Upper lobe of left lung (tissue), 6 donors: ENCODE data around the gene COX4I2. TPM values are rescaled to one million over a fixed set of nuclear protein-coding genes. Genes with fewer than 3 reads are reported as not detected.
"Not testable (repeated sequence)": the region's sequence is repeated elsewhere in the genome, so short reads cannot be mapped to it uniquely, and the experiment has no call there.

ENCODE experiments used
- ATAC-seq, 2 donors: fragments of 200-7000 bp; cut with Tn5 transposase; one replicate each; pipeline ENCODE4 v1.9.1; 2022; ENCODE audit warnings: mild to moderate bottlenecking in 2 of 2, moderate library complexity in 2 of 2; ENCODE audit not compliant: low FRiP score in 2 of 2
- DNase-seq, 2 donors: peaks; one replicate each; pipeline ENCODE4 v3.0.0-alpha.2; 2019 to 2020
- H3K27ac ChIP-seq, 4 donors: fragments of 200-600 bp; sonication (generic); one replicate each; pipeline ENCODE4 v1.5.1; 2016 to 2019
- H3K27me3 ChIP-seq, 4 donors: fragments of 200-600 bp; sonication (generic); one replicate each; pipeline ENCODE4 v1.5.1; 2017 to 2019
- H3K36me3 ChIP-seq, 4 donors: fragments of 200-600 bp; sonication (generic); one replicate each; pipeline ENCODE4 v1.5.1; 2016 to 2019
- H3K4me1 ChIP-seq, 4 donors: fragments of 200-600 bp; sonication (generic); one replicate each; pipeline ENCODE4 v1.5.1; 2018 to 2019
- H3K4me3 ChIP-seq, 4 donors: fragments of 200-600 bp; sonication (generic); one replicate each; pipeline ENCODE4 v1.5.1; 2017 to 2019; ENCODE audit warnings: mild to moderate bottlenecking in 2 of 4, moderate library complexity in 1 of 4
- H3K9me3 ChIP-seq, 4 donors: fragments of 200-600 bp; sonication (generic); one replicate each; pipeline ENCODE4 v1.5.1; 2018 to 2019
- EP300 ChIP-seq, 4 donors: sonication (generic); formaldehyde crosslinking; IDR thresholded peaks; one replicate each; pipeline ENCODE4 v1.5.1; 2017; ENCODE audit warnings: antibody characterized with exemption in 4 of 4, control low read depth in 2 of 4
- POLR2A ChIP-seq, 4 donors: fragments of 450-650 bp; IDR thresholded peaks; one replicate each; pipeline ENCODE4 v1.5.1; 2016 to 2017; ENCODE audit warnings: antibody characterized with exemption in 4 of 4, mild to moderate bottlenecking in 2 of 4
- POLR2AphosphoS5 ChIP-seq, 2 donors: sonication (generic); formaldehyde crosslinking; IDR thresholded peaks; one replicate each; pipeline ENCODE4 v1.5.1; 2017; ENCODE audit warnings: antibody characterized with exemption in 2 of 2
- WGBS, 2 donors: methylation state at CpG; one replicate each; pipeline ENCODE4 v1.1.5; 2017 to 2018; 5-methylcytosine and 5-hydroxymethylcytosine counted together
- total RNA-seq, 6 donors: library from RNA; depleted of rRNA in 4 of 6; stranded (reverse); fragments of >200 nt in 4 of 6; gene quantifications; one replicate each; pipeline versions ENCODE4 v1.1.0 to v1.2.1, GENCODE V29; 2016 to 2021
- TF ChIP-seq, protein P1 (sequence below), 6 experiments: fragments of 450-650 bp in 4 of 6; fragments of 200-600 bp in 2 of 6; sonication (generic) in 2 of 6; IDR thresholded peaks; one replicate each; pipeline ENCODE4 v1.5.1; 2016 to 2019; ENCODE audit warnings: antibody characterized with exemption in 6 of 6
- donor health status: DM: no; HTN: no; CAD: no; lungs with moderate emphysema.
- donor health status: DM: no; HTN: yes; CAD: no; lungs with severe emphysema.

The COX4I2 gene
- total RNA-seq, 6 donors from 2014 or later, result 1.9 to 24.3 (median 13.5) TPM

DNA sequence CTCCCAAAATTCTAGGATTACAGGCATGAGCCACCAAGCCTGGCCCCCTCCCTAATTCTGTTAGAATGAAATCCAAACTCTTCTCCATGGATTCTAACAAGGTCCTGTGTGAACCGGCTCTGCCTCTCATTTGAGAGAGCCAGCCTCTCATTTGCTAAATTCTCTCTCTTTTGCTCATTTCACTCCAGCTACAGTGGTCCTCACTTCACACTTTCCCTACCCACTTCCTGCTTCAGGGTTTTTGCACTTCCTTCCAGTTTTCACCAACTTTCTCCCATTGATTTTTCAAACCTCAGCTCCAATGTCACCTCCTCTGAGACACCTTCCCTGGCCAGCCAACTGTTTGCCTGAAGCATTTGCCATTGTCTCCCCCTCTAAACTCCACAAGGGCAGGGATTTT is 5.1 kb downstream of the COX4I2 start:
- no peak overlapping the region for H3K4me3 ChIP-seq
- TF ChIP-seq POLR2A (IDR thresholded peaks at IDR 0.05) (no peak), EP300 (IDR thresholded peaks at IDR 0.05) (no peak), POLR2AphosphoS5 (IDR thresholded peaks at IDR 0.05) (no peak)
- TF ChIP-seq, protein P1, sequence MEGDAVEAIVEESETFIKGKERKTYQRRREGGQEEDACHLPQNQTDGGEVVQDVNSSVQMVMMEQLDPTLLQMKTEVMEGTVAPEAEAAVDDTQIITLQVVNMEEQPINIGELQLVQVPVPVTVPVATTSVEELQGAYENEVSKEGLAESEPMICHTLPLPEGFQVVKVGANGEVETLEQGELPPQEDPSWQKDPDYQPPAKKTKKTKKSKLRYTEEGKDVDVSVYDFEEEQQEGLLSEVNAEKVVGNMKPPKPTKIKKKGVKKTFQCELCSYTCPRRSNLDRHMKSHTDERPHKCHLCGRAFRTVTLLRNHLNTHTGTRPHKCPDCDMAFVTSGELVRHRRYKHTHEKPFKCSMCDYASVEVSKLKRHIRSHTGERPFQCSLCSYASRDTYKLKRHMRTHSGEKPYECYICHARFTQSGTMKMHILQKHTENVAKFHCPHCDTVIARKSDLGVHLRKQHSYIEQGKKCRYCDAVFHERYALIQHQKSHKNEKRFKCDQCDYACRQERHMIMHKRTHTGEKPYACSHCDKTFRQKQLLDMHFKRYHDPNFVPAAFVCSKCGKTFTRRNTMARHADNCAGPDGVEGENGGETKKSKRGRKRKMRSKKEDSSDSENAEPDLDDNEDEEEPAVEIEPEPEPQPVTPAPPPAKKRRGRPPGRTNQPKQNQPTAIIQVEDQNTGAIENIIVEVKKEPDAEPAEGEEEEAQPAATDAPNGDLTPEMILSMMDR (IDR thresholded peaks at IDR 0.05), result no peak
- no peak for ATAC-seq
- H3K27ac ChIP-seq, result no peak overlapping the region
- H3K9me3 ChIP-seq, result no peaks in the 10 kb centered on the region
- 65 to 78% methylated on average over 1 of the region's 1 CpG for WGBS, 2 donors
- H3K27me3 ChIP-seq, result peaks cover 0 to under 1% (median 0%) of the 10 kb centered on the region in 4 donors
- DNase-seq, result no peak
- H3K36me3 ChIP-seq, result no peaks in the 10 kb centered on the region
- H3K4me1 ChIP-seq, result no peaks in the 10 kb centered on the region

DNA sequence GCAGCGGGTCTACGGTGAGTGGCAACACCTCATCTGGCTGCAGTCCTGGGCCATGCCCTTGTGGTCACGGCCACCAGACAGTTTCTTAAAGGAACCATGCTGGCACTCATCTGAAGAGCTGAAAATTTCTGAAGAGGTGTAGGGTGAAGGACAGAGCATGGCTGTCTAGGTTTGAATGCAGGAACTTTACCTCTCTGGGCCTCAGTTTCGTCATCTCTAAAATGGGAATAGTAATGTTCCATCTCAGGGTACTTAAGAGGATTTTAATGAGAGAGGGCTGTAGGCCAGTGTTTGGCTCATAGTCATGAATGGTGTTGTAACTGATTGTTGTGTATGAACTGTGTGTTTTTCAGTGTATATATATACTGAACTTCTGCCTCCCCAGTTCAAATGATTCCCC is 5.8 kb downstream of the COX4I2 start:
- H3K27ac ChIP-seq, result no peak overlapping the region
- DNase-seq (no peak), ATAC-seq (no peak)
- H3K36me3 ChIP-seq, result no peaks in the 10 kb centered on the region
- TF ChIP-seq, protein P1 (IDR thresholded peaks at IDR 0.05), result no peak
- no peak for TF ChIP-seq EP300 (IDR thresholded peaks at IDR 0.05)
- no peak for TF ChIP-seq POLR2AphosphoS5 (IDR thresholded peaks at IDR 0.05)
- no peak for TF ChIP-seq POLR2A (IDR thresholded peaks at IDR 0.05)
- no peaks in the 10 kb centered on the region for H3K4me1 ChIP-seq
- H3K9me3 ChIP-seq, result no peaks in the 10 kb centered on the region
- H3K27me3 ChIP-seq, result no peaks in the 10 kb centered on the region
- WGBS, 2 donors, result 85 to 87% methylated on average over 4 of the region's 4 CpGs
- no peak overlapping the region for H3K4me3 ChIP-seq

DNA sequence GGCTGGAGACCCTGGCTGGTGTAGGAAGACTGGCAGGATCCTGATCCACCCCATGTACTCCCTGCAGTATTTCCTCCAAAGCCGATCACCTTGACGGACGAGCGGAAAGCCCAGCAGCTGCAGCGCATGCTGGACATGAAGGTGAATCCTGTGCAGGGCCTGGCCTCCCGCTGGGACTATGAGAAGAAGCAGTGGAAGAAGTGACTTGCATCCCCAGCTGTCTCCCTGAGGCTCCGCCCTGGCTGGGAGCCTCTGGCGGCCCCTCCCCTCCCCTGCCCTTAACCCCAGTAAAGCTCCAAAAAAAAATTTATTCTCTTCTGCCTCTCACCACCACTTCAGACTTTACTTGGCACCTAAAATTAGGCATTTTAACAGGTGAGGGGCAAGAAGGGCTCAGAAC is 7.0 kb downstream of the COX4I2 start:
- Histone ChIP-seq H3K9me3 (no peaks in the 10 kb centered on the region), H3K27ac (no peak overlapping the region), H3K4me3 (no peak overlapping the region), H3K27me3 (no peaks in the 10 kb centered on the region), H3K36me3 (no peaks in the 10 kb centered on the region), H3K4me1 (no peaks in the 10 kb centered on the region)
- no peak for TF ChIP-seq POLR2A (IDR thresholded peaks at IDR 0.05)
- no peak for TF ChIP-seq POLR2AphosphoS5 (IDR thresholded peaks at IDR 0.05)
- no peak for TF ChIP-seq EP300 (IDR thresholded peaks at IDR 0.05)
- TF ChIP-seq, protein P1 (IDR thresholded peaks at IDR 0.05), result no peak
- no peak for DNase-seq
- ATAC-seq, result no peak
- WGBS, 2 donors, result 80 to 89% methylated on average over 8 of the region's 8 CpGs

GRCh38 chr20:31648104-31648503 is 10.4 kb downstream of the COX4I2 start:
- ATAC-seq, H3K27ac ChIP-seq: not testable (repeated sequence)

DNA sequence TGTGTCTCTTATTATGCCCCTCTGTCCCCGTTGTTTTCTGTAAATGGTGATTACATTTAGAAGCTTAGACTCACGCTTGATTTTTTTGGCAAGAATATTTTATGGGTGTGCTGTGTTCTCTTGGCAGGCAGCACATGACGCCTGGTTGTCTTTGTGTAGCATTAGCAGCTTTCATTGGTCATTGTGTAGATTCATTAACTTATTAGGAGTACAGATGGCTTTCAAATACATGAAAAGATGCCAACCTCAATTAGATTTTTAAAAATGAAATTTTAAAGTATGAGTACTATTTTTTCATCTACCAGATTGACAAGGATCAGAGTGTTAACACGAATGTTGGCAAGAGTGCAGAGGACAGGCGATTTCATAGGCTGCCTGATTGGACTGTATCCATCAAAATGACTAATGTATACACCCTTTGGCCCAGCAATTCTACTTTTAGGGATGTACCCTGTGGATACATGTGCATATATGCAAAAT is 15.2 kb downstream of the COX4I2 start:
- no peak overlapping the region for H3K4me3 ChIP-seq
- no peaks in the 10 kb centered on the region for H3K4me1 ChIP-seq
- 57 to 64% methylated on average over 5 of the region's 5 CpGs for WGBS, 2 donors
- H3K9me3 ChIP-seq, result no peaks in the 10 kb centered on the region
- DNase-seq (no peak), ATAC-seq (no peak)
- no peaks in the 10 kb centered on the region for H3K36me3 ChIP-seq
- no peaks in the 10 kb centered on the region for H3K27me3 ChIP-seq
- TF ChIP-seq POLR2A (IDR thresholded peaks at IDR 0.05), result no peak
- TF ChIP-seq, protein P1 (IDR thresholded peaks at IDR 0.05), result no peak
- no peak for TF ChIP-seq POLR2AphosphoS5 (IDR thresholded peaks at IDR 0.05)
- no peak for TF ChIP-seq EP300 (IDR thresholded peaks at IDR 0.05)
- no peak overlapping the region for H3K27ac ChIP-seq

More at GRCh38 chr20:31648104-31648503, 10.4 kb downstream of the COX4I2 start:
- H3K9me3 ChIP-seq, H3K4me1 ChIP-seq, H3K27me3 ChIP-seq, H3K36me3 ChIP-seq, H3K4me3 ChIP-seq, DNase-seq: not testable (repeated sequence)
- 81 to 85% methylated on average over 3 of the region's 3 CpGs for WGBS, 2 donors
